GM12873 (cell line): ENCODE results near the gene PATJ.

Experiments
- CTCF ChIP-seq: IDR thresholded peaks from 2 replicates; pipeline ENCODE4 v1.5.1; 2012; ENCODE audit warnings: low read depth, mild to moderate bottlenecking, moderate library complexity, low read length, control low read depth; ENCODE audit not compliant: insufficient read depth; ENCODE audit errors: missing control alignments

Gene PATJ

GRCh38 chr1:61914823-61915482, 172.7 kb downstream of the PATJ start:
- no peak for TF ChIP-seq CTCF

DNA sequence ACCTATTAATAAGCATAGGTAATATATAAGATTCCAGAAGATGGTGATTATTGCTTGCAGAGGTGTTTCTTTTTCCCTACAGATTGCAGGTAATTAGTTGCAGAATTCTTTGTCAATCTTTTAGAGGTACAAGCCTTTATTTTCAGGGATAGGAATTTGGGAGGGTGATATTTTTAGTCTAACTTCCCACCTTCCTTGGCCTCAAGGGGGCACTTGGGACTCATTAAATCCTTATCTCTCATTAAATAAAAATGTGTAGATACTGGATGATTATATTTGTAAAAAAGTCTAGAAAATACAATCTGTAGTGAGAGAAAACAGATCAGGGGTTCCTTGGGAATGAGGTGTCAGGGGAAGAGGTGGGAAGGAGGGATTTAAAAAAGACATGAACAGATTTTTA, 179.2 kb downstream of the PATJ start:
- TF ChIP-seq CTCF: no peak

GRCh38 chr1:61922950-61923480, 180.7 kb downstream of the PATJ start:
- TF ChIP-seq CTCF: no peak

GRCh38 chr1:61925591-61926298, 183.5 kb downstream of the PATJ start:
- no peak for TF ChIP-seq CTCF

DNA sequence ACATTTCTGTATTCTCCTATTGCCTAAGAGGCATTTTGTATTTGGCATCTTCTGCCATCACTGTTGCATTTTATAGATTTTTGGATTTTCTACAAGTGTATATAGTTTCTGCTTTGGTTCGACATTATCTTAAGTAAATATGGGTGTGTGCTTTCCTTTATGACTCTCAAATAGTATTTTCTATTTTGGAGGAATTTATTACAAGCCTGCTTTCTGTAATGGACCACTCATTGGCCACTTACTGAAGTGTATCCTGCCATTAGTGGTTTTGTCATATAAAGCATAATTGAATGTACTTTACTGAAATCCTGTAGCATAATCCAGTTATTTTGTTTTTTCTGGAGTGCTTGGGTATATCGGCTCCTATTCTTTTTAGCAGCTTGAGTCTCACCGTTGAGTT, 184.3 kb downstream of the PATJ start:
- no peak for TF ChIP-seq CTCF

GRCh38 chr1:61930116-61930645, 187.9 kb downstream of the PATJ start:
- no peak for TF ChIP-seq CTCF

GRCh38 chr1:61931587-61932279, 189.5 kb downstream of the PATJ start:
- no peak for TF ChIP-seq CTCF
